H1 (cell line): Measurements from ENCODE around the gene CD300E. TPM values are rescaled to one million over a fixed set of nuclear protein-coding genes. Genes with fewer than 3 reads are reported as not detected.

ENCODE experiments used
- CHD1 ChIP-seq: IDR thresholded peaks from 2 replicates; pipeline ENCODE4 v1.6.1; 2012; ENCODE audit warnings: low read depth, low read length, improper control_type of control experiment
- FOSL1 ChIP-seq: IDR thresholded peaks from 2 replicates; pipeline ENCODE4 v1.6.1; 2011; ENCODE audit warnings: mild to moderate bottlenecking, low read depth, low read length, moderate library complexity; ENCODE audit not compliant: insufficient read depth
- polyA plus RNA-seq, 7 experiments: library from polyadenylated mRNA; depleted of rRNA in 3 of 7; stranded (reverse) in 5 of 7; unstranded in 2 of 7; fragments of >200 nt in 5 of 7; fragments of 200-250 nt in 2 of 7; gene quantifications; 1 replicate in 5 of 7; 2 replicates in 1 of 7; 4 replicates in 1 of 7; pipeline versions ENCODE4 v1.2.1 to v1.2.3, GENCODE V29; 2011 to 2013; ENCODE audit warnings: missing spikeins in 2 of 7, mixed read lengths in 2 of 7
- total RNA-seq: library from RNA; stranded (reverse); fragmentation: NEBNext Ultra II Directional; extraction: Animal tissue kit (Norgen Biotek cat#: 25700); gene quantifications from 2 replicates; pipeline ENCODE4 v1.2.1, GENCODE V29; 2021
- TF ChIP-seq, protein P1 (sequence below), 3 experiments: IDR thresholded peaks; 1 replicate in 2 of 3; 2 replicates in 1 of 3; pipeline versions ENCODE4 v1.5.1 to v1.6.1; 2011; ENCODE audit warnings: low read length in 3 of 3, mild to moderate bottlenecking in 3 of 3, inconsistent platforms in 2 of 3, low read depth in 1 of 3, moderate library complexity in 1 of 3; ENCODE audit not compliant: insufficient read depth in 1 of 3; ENCODE audit errors: control extremely low read depth in 1 of 3

CD300E gene
- total and polyA plus RNA-seq, 2 of the 8 experiments (the other 6 are each of a cell fraction or from before 2014, with no cell fraction given) = not detected

DNA sequence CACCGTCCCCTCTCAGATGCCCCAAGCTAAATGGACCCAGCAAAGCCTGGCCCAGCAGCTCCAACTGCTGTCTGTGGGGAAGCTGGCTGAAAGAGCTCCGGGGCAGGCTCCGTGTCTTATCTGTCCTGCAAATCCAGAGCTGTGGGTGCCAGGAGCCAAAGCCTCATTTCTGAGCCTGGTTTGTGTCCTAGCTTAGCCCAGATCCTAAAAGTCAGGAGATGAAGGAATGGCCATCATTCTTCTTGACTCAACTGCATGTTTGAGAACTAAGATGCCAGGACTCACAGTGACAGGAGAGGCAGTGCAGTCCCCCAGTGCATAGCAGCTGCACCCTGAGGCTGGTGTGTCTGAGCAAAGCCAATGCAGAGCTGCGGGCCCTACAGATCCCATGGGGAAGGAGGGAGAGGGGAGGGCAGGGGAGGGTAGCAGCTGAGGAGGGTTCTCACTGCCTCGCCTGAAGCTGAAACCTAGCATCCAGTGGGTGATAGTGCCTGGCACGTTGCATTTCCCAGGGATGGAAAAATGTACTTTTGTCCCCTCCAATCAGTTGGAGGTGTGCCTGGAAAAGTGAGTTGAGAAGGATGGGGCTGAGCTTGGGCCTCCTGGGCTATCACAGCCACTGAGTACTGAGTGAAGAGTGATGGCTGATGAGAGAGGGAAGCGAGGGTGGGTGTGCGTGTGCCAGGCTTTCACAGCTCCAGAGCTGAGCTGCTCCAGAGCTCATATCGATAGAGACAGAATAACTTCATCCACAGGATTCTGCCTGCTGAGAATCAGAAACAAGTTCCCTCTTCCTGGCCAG is 24.5 kb upstream of the CD300E start (continued):
- no peak for TF ChIP-seq FOSL1
- TF ChIP-seq, protein P1, sequence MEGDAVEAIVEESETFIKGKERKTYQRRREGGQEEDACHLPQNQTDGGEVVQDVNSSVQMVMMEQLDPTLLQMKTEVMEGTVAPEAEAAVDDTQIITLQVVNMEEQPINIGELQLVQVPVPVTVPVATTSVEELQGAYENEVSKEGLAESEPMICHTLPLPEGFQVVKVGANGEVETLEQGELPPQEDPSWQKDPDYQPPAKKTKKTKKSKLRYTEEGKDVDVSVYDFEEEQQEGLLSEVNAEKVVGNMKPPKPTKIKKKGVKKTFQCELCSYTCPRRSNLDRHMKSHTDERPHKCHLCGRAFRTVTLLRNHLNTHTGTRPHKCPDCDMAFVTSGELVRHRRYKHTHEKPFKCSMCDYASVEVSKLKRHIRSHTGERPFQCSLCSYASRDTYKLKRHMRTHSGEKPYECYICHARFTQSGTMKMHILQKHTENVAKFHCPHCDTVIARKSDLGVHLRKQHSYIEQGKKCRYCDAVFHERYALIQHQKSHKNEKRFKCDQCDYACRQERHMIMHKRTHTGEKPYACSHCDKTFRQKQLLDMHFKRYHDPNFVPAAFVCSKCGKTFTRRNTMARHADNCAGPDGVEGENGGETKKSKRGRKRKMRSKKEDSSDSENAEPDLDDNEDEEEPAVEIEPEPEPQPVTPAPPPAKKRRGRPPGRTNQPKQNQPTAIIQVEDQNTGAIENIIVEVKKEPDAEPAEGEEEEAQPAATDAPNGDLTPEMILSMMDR (IDR thresholded peaks at IDR 0.05; ENCODE audit: control extremely low read depth in 1 of 3, insufficient read depth in 1 of 3, low read depth in 1 of 3, low read length in 3 of 3) = no peak
- no peak for TF ChIP-seq CHD1
